ENCODE results near the gene NCOA1.

NCOA1 gene

GRCh38 chr2:24490690-24491541 lies at the start of gene NCOA1:
Gene NCOA1 (plus strand): TSS chr2:24491254. CDS start chr2:24658678, 167,424 bp downstream.
- DNase-seq (ENCODE audit: low read depth): peak; percentile 51
- TF ChIP-seq CTCF (IDR thresholded peaks at IDR 0.05; ENCODE audit: control insufficient read depth, insufficient read depth, low read depth, low read length, missing control alignments): peak; percentile 22
- H3K4me3 ChIP-seq (ENCODE audit: control insufficient read depth, low read depth, low read length): peak within 1 kb of the TSS; percentile 79

- TF ChIP-seq CTCF (IDR thresholded peaks at IDR 0.05; ENCODE audit: control insufficient read depth, insufficient read depth, low read depth, low read length, missing control alignments): no peak
- H3K4me3 ChIP-seq (ENCODE audit: control insufficient read depth, low read depth, low read length): no peak overlapping the region
- no peak for DNase-seq (ENCODE audit: low read depth)
Measured at GRCh38 chr2:24448797-24449196, 42.3 kb upstream of the NCOA1 start.

GRCh38 chr2:24449344-24449743 lies 41.7 kb upstream of the NCOA1 start:
- no peak overlapping the region for H3K4me3 ChIP-seq (ENCODE audit: control insufficient read depth, low read depth, low read length)
- TF ChIP-seq CTCF (IDR thresholded peaks at IDR 0.05; ENCODE audit: control insufficient read depth, insufficient read depth, low read depth, low read length, missing control alignments): no peak
- DNase-seq (ENCODE audit: low read depth): no peak

GRCh38 chr2:24451805-24452501 lies 39.1 kb upstream of the NCOA1 start:
- no peak for TF ChIP-seq CTCF (IDR thresholded peaks at IDR 0.05; ENCODE audit: control insufficient read depth, insufficient read depth, low read depth, low read length, missing control alignments)
- no peak for DNase-seq (ENCODE audit: low read depth)
- H3K4me3 ChIP-seq (ENCODE audit: control insufficient read depth, low read depth, low read length): no peak overlapping the region

- no peak overlapping the region for H3K4me3 ChIP-seq (ENCODE audit: control insufficient read depth, low read depth, low read length)
- TF ChIP-seq CTCF (IDR thresholded peaks at IDR 0.05; ENCODE audit: control insufficient read depth, insufficient read depth, low read depth, low read length, missing control alignments): no peak
- no peak for DNase-seq (ENCODE audit: low read depth)
Measured at GRCh38 chr2:24452502-24452885, 38.6 kb upstream of the NCOA1 start.

- no peak for DNase-seq (ENCODE audit: low read depth)
- peak overlapping the region; percentile 26 for H3K4me3 ChIP-seq (ENCODE audit: control insufficient read depth, low read depth, low read length)
- TF ChIP-seq CTCF (IDR thresholded peaks at IDR 0.05; ENCODE audit: control insufficient read depth, insufficient read depth, low read depth, low read length, missing control alignments): no peak
Measured at GRCh38 chr2:24453379-24454073, 37.5 kb upstream of the NCOA1 start.

Data from AG09309 (cell line).